H1 (cell line): ENCODE results near the gene WIPI1. TPM values are rescaled to one million over a fixed set of nuclear protein-coding genes. Genes with fewer than 3 reads are reported as not detected.

Source experiments
- CTCF ChIA-PET: fragments of 300-600 bp; sonication (Branson Sonifier 250); formaldehyde crosslinking; loops from one replicate; lab custom pipeline; 2021; ENCODE audit not compliant: partially characterized antibody; lab: Charles Lee
- POLR2A ChIA-PET: fragments of 300-600 bp; sonication (Branson Sonifier 250); formaldehyde crosslinking; loops from one replicate; lab custom pipeline; 2021; ENCODE audit warnings: inconsistent platforms; ENCODE audit not compliant: partially characterized antibody; lab: Charles Lee
- DNase-seq, 2 experiments: peaks; one replicate each; pipeline versions ENCODE4 v3.0.0 to v3.0.0-alpha.2; 2010 to 2022; ENCODE audit warnings: low spot score in 2 of 2, low read depth in 1 of 2, mixed read lengths in 1 of 2
- FAIRE-seq: peaks from 2 replicates; lab custom pipeline; 2011; peaks lifted over from hg19 to GRCh38; lab: Jason Lieb, UNC
- H2AFZ ChIP-seq: 2 replicates; pipeline ENCODE4 v1.8.1; 2012; ENCODE audit warnings: low read length, inconsistent platforms
- H2AK5ac ChIP-seq: 2 replicates; pipeline ENCODE4 v1.6.1; 2013; ENCODE audit warnings: low read depth, low read length
- H2BK120ac ChIP-seq: replicated peaks from 2 replicates; pipeline ENCODE3; 2013; ENCODE audit warnings: low read depth, low read length, inconsistent platforms
- H2BK12ac ChIP-seq: 2 replicates; pipeline ENCODE4 v1.6.1; 2013; ENCODE audit warnings: low read depth, low read length
- H2BK15ac ChIP-seq: 2 replicates; pipeline ENCODE4 v1.6.1; 2013; ENCODE audit warnings: low read length
- H2BK20ac ChIP-seq: 2 replicates; pipeline ENCODE4 v1.6.1; 2013; ENCODE audit warnings: low read length
- H2BK5ac ChIP-seq: 2 replicates; pipeline ENCODE4 v1.6.1; 2013; ENCODE audit warnings: low read depth, low read length
- H3K14ac ChIP-seq: 2 replicates; pipeline ENCODE4 v1.6.1; 2013; ENCODE audit warnings: inconsistent platforms; ENCODE audit not compliant: insufficient read length
- H3K18ac ChIP-seq: 2 replicates; pipeline ENCODE4 v1.6.1; 2013; ENCODE audit warnings: low read length; ENCODE audit errors: extremely low read depth
- H3K23ac ChIP-seq: 2 replicates; pipeline ENCODE4 v1.6.1; 2013; ENCODE audit warnings: inconsistent platforms; ENCODE audit not compliant: insufficient read length
- H3K23me2 ChIP-seq: 2 replicates; pipeline ENCODE4 v1.6.1; 2013; ENCODE audit warnings: low read depth, low read length
- H3K27ac ChIP-seq: 2 replicates; pipeline ENCODE4 v1.6.1; 2011; ENCODE audit warnings: low read depth, low read length, inconsistent platforms
- H3K27me3 ChIP-seq, 4 experiments: replicated peaks in 1 of 4; 1 replicate in 1 of 4; 2 replicates in 3 of 4; pipeline versions ENCODE4 v1.6.1 to v1.8.1; 2011 to 2013; ENCODE audit warnings: low read length in 3 of 4, mild to moderate bottlenecking in 3 of 4, inconsistent platforms in 2 of 4, mixed read lengths in 2 of 4, moderate library complexity in 1 of 4; ENCODE audit not compliant: control insufficient read depth in 3 of 4, insufficient read depth in 3 of 4; ENCODE audit errors: extremely low read depth in 1 of 4
- H3K36me3 ChIP-seq, 4 experiments: 2 replicates each; pipeline versions ENCODE4 v1.6.1 to v1.8.1; 2011 to 2013; ENCODE audit warnings: mild to moderate bottlenecking in 4 of 4, low read length in 3 of 4, moderate library complexity in 2 of 4, control low read depth in 1 of 4, inconsistent platforms in 1 of 4; ENCODE audit not compliant: insufficient read depth in 4 of 4, control insufficient read depth in 2 of 4
- H3K4ac ChIP-seq: replicated peaks from 2 replicates; pipeline ENCODE3; 2013; ENCODE audit warnings: low read length, low read depth, mixed read lengths, inconsistent platforms; ENCODE audit not compliant: insufficient read length
- H3K4me1 ChIP-seq, 4 experiments: replicated peaks in 1 of 4; 1 replicate in 1 of 4; 2 replicates in 3 of 4; pipeline versions ENCODE4 v1.6.1 to v1.8.1; 2011 to 2013; ENCODE audit warnings: low read length in 3 of 4, inconsistent platforms in 2 of 4, mixed read lengths in 1 of 4; ENCODE audit not compliant: insufficient read depth in 4 of 4, control insufficient read depth in 3 of 4
- H3K4me2 ChIP-seq, 2 experiments: 2 replicates each; pipeline versions ENCODE4 v1.6.1 to v1.8.1; 2011 to 2013; ENCODE audit warnings: low read depth in 2 of 2, low read length in 2 of 2, control low read depth in 1 of 2, inconsistent platforms in 1 of 2, mild to moderate bottlenecking in 1 of 2; ENCODE audit not compliant: insufficient read depth in 1 of 2
- H3K4me3 ChIP-seq, 4 experiments: fragments of 200-600, 300-600 bp in 1 of 4; sonication (generic), shearing (Covaris generic), sonication (Bioruptor Twin) in 1 of 4; 2 replicates each; pipeline versions ENCODE4 v1.5.1 to v1.8.1; 2011 to 2016; ENCODE audit warnings: low read length in 4 of 4, low read depth in 3 of 4, control low read depth in 2 of 4, inconsistent platforms in 2 of 4, mild to moderate bottlenecking in 2 of 4, mixed read lengths in 1 of 4, moderate library complexity in 1 of 4; ENCODE audit not compliant: insufficient read depth in 2 of 4; ENCODE audit errors: extremely low read depth in 1 of 4
- H3K56ac ChIP-seq: replicated peaks from 2 replicates; pipeline ENCODE3; 2013; ENCODE audit warnings: low read depth, mild to moderate bottlenecking, mixed read lengths, low read length, inconsistent platforms; ENCODE audit not compliant: insufficient read length
- H3K79me1 ChIP-seq: 2 replicates; pipeline ENCODE4 v1.6.1; 2013; ENCODE audit warnings: low read depth, low read length, control low read depth
- H3K79me2 ChIP-seq, 2 experiments: 2 replicates each; pipeline versions ENCODE4 v1.6.1 to v1.8.1; 2012 to 2013; ENCODE audit warnings: low read length in 2 of 2, mild to moderate bottlenecking in 2 of 2, inconsistent platforms in 1 of 2; ENCODE audit not compliant: insufficient read depth in 2 of 2, control insufficient read depth in 1 of 2
- H3K9ac ChIP-seq, 4 experiments: replicated peaks in 1 of 4; 1 replicate in 1 of 4; 2 replicates in 3 of 4; pipeline versions ENCODE4 v1.6.1 to v1.8.1; 2011 to 2013; ENCODE audit warnings: low read depth in 3 of 4, low read length in 3 of 4, control low read depth in 2 of 4, mild to moderate bottlenecking in 2 of 4, moderate library complexity in 2 of 4, inconsistent platforms in 1 of 4; ENCODE audit errors: extremely low read depth in 1 of 4
- H3K9me3 ChIP-seq, 2 experiments: 2 replicates each; pipeline versions ENCODE4 v1.6.1 to v1.8.1; 2012 to 2013; ENCODE audit warnings: mild to moderate bottlenecking in 2 of 2, moderate library complexity in 2 of 2, control low read depth in 1 of 2, inconsistent platforms in 1 of 2, low read depth in 1 of 2, low read length in 1 of 2, mixed read lengths in 1 of 2; ENCODE audit not compliant: insufficient read depth in 2 of 2
- H4K20me1 ChIP-seq, 2 experiments: replicated peaks in 1 of 2; 2 replicates each; pipeline versions ENCODE3 to v1.8.1; 2011 to 2013; ENCODE audit warnings: inconsistent platforms in 2 of 2, low read length in 2 of 2, mild to moderate bottlenecking in 1 of 2; ENCODE audit not compliant: insufficient read depth in 2 of 2, control insufficient read depth in 1 of 2
- H4K5ac ChIP-seq: 2 replicates; pipeline ENCODE4 v1.6.1; 2013; ENCODE audit warnings: low read length, low read depth, mixed read lengths, inconsistent platforms; ENCODE audit not compliant: insufficient read length
- H4K8ac ChIP-seq: 2 replicates; pipeline ENCODE4 v1.8.0; 2013; ENCODE audit warnings: mild to moderate bottlenecking, moderate library complexity, low read length, inconsistent platforms; ENCODE audit not compliant: insufficient read depth; ENCODE audit errors: extremely low read depth
- H4K91ac ChIP-seq: replicated peaks from 2 replicates; pipeline ENCODE3; 2013; ENCODE audit warnings: low read length, mixed read lengths, inconsistent platforms; ENCODE audit not compliant: insufficient read length
- CHD1 ChIP-seq: IDR thresholded peaks from 2 replicates; pipeline ENCODE4 v1.6.1; 2012; ENCODE audit warnings: low read depth, low read length, improper control_type of control experiment
- EGR1 ChIP-seq: IDR thresholded peaks from 2 replicates; pipeline ENCODE4 v1.6.1; 2011; ENCODE audit warnings: low read depth, low read length, borderline replicate concordance
- KDM1A ChIP-seq: fragments of 200-600, 300-600 bp; sonication (generic); IDR thresholded peaks from 2 replicates; pipeline ENCODE4 v1.7.1; 2016; ENCODE audit warnings: mild to moderate bottlenecking, low read length, borderline replicate concordance
- KDM4A ChIP-seq: IDR thresholded peaks from one replicate; pipeline ENCODE4 v1.7.1; 2012; ENCODE audit warnings: low read depth, mild to moderate bottlenecking, moderate library complexity, low read length, inconsistent platforms; ENCODE audit not compliant: severe bottlenecking
- NRF1 ChIP-seq: IDR thresholded peaks from 2 replicates; pipeline ENCODE4 v1.6.1; 2011; ENCODE audit warnings: mild to moderate bottlenecking, low read depth, low read length, improper control_type of control experiment
- RFX5 ChIP-seq: IDR thresholded peaks from 2 replicates; pipeline ENCODE4 v1.6.1; 2011; ENCODE audit warnings: low read depth, low read length, improper control_type of control experiment, borderline replicate concordance
- RNF2 ChIP-seq: fragments of 200-900, 300-1000 bp; sonication (generic); IDR thresholded peaks from 2 replicates; pipeline ENCODE4 v1.7.1; 2016; ENCODE audit warnings: borderline replicate concordance, low read depth, mild to moderate bottlenecking, antibody characterized with exemption, low read length; ENCODE audit not compliant: poor library complexity, severe bottlenecking; ENCODE audit errors: missing control alignments
- TAF1 ChIP-seq: IDR thresholded peaks from 2 replicates; pipeline ENCODE4 v1.6.1; 2011; ENCODE audit warnings: mild to moderate bottlenecking, low read depth, low read length
- TBP ChIP-seq: IDR thresholded peaks from 2 replicates; pipeline ENCODE4 v1.6.1; 2011; ENCODE audit warnings: low read depth, low read length, improper control_type of control experiment
- TCF12 ChIP-seq: IDR thresholded peaks from 2 replicates; pipeline ENCODE4 v1.6.1; 2011; ENCODE audit warnings: low read depth, mild to moderate bottlenecking, low read length
- WGBS, 2 experiments: shearing (Covaris generic) in 1 of 2; methylation state at CpG; one replicate each; pipeline versions ENCODE4 v1.1.6 to v1.1.7; 2013 to 2015; ENCODE audit warnings: low lambda C conversion rate in 2 of 2, mixed read lengths in 2 of 2, inconsistent platforms in 1 of 2, low coverage in 1 of 2, missing lambda C conversion rate in 1 of 2; ENCODE audit not compliant: insufficient replicate concordance in 2 of 2, insufficient coverage in 1 of 2, insufficient read length in 1 of 2; ENCODE audit errors: extremely low coverage in 1 of 2, missing lambda C conversion rate in 1 of 2; 5-methylcytosine and 5-hydroxymethylcytosine counted together
- polyA plus RNA-seq, 7 experiments: library from polyadenylated mRNA; depleted of rRNA in 3 of 7; stranded (reverse) in 5 of 7; unstranded in 2 of 7; fragments of >200 nt in 5 of 7; fragments of 200-250 nt in 2 of 7; gene quantifications; 1 replicate in 5 of 7; 2 replicates in 1 of 7; 4 replicates in 1 of 7; pipeline versions ENCODE4 v1.2.1 to v1.2.3, GENCODE V29; 2011 to 2013; ENCODE audit warnings: missing spikeins in 2 of 7, mixed read lengths in 2 of 7
- total RNA-seq: library from RNA; stranded (reverse); fragmentation: NEBNext Ultra II Directional; extraction: Animal tissue kit (Norgen Biotek cat#: 25700); gene quantifications from 2 replicates; pipeline ENCODE4 v1.2.1, GENCODE V29; 2021

The WIPI1 gene
- total and polyA plus RNA-seq, 2 of the 8 experiments (the other 6 are each of a cell fraction or from before 2014, with no cell fraction given) = 16.6 to 17.4 TPM

DNA sequence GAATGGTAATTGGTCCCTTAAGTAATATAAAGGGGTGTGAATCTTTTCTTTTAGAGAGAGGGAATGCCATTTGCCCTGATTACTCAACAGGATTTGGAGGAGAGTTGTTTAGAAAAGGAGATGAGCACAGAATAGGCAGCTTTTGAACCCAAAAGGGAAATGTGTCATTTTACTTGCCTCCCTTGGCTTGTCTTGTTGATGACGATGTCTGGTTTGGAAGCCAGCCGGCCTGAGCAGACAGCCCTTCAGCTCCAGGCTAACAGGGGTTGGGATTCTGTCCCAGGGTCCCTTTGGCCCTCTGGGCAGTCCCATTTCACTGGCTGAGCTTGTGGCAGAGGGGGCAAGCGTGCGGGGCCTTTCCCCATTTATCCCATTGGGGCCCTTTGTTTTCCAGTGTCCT lies 32.6 kb upstream of the WIPI1 start:
- Histone ChIP-seq H3K27me3 (no peaks in the 10 kb centered on the region; a peak in 1 of 7 replicates), H4K91ac (no peak overlapping the region), H3K9ac (no peak overlapping the region), H3K23ac (no peak overlapping the region), H2AK5ac (no peak overlapping the region), H3K56ac (no peak overlapping the region), H2BK5ac (no peak overlapping the region), H3K27ac (no peak overlapping the region), H3K4me2 (no peak overlapping the region), H3K4me3 (no peak overlapping the region), H4K20me1 (no peaks in the 10 kb centered on the region), H3K18ac (no peak overlapping the region), H2BK15ac (no peak overlapping the region), H4K8ac (no peak overlapping the region), H2BK120ac (no peak overlapping the region), H3K9me3 (no peaks in the 10 kb centered on the region), H3K36me3 (no peaks in the 10 kb centered on the region), H3K79me1 (no peaks in the 10 kb centered on the region), H2AFZ (0 out of 2 replicates have a peak overlapping the region, but pooled peaks have one; percentile 1), H3K79me2 (no peaks in the 10 kb centered on the region), H4K5ac (no peak overlapping the region), H2BK20ac (no peak overlapping the region), H2BK12ac (no peak overlapping the region), H3K4me1 (no peaks in the 10 kb centered on the region), H3K4ac (no peak overlapping the region), H3K14ac (no peak overlapping the region), H3K23me2 (no peaks in the 10 kb centered on the region)
- TF ChIP-seq KDM1A (no peak), CHD1 (no peak), RNF2 (no peak), KDM4A (no peak), TCF12 (no peak), NRF1 (no peak), EGR1 (no peak), TBP (no peak), TAF1 (no peak), RFX5 (no peak)
- ChIA-PET POLR2A (interaction anchor here (0.9 kb wide), 1 partner anchor 22 kb away, joined by 3 read pairs; the partner anchor contains the start of gene PRKAR1A), CTCF (interaction anchor here (0.6 to 0.9 kb wide), 2 partner anchors 27 to 456 kb away, joined by 3 to 7 read pairs; no protein-coding TSS in a partner anchor)
- DNase-seq (no peak), FAIRE-seq (no peak)
- 70% methylated on average over 4 of the region's 4 CpGs; no CpG with 5 or more reads in 1 of the 2 experiments for WGBS, 2 experiments
